ENCODE data around the gene CEP170B. TPM values are rescaled to one million over a fixed set of nuclear protein-coding genes. Genes with fewer than 3 reads are reported as not detected.

CEP170B gene
- total and polyA plus RNA-seq, 2 of the 13 experiments (the other 11 are each of a cell fraction or from before 2014, with no cell fraction given), result 4.3 to 8.8 TPM

DNA sequence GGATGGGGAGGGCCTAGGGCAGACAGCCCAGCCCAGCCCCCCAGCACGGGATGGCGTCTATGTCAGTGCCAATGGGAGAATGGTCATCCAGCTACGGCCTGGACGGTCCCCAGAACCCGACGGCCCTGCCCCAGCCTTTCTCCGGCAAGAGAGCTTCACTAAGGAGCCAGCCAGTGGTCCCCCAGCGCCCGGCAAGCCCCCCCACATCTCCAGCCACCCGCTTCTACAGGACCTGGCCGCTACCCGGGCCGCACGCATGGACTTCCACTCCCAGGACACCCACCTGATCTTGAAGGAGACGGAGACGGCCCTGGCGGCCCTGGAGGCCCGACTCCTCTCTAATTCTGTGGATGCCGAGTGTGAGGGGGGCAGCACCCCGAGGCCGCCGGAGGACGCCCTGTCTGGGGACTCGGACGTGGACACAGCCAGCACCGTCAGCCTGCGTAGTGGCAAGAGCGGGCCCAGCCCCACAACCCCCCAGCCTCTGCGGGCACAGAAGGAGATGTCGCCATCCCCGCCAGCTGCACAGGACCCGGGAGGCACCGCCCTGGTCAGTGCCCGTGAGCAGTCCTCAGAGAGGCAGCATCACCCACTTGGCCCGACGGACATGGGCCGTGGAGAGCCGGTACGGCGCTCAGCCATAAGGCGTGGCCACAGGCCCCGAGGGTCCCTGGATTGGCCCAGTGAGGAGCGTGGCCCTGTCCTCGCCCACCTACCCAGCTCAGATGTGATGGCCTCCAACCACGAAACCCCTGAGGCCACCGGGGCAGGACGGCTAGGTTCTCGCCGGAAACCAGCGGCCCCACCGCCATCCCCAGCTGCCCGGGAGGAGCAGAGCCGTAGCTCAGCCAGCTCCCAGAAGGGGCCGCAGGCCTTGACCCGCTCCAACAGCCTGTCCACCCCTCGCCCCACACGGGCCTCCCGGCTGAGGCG lies 21.9 kb downstream of the CEP170B start:
- Histone ChIP-seq H3K9me3 (ENCODE audit: low read length) (no peaks in the 10 kb centered on the region), H3K36me3 (replicated peaks in 1 of 2; ENCODE audit: control insufficient read depth in 1 of 2, insufficient read depth in 2 of 2, low read length in 2 of 2) (peaks cover 4 to 7% of the 10 kb centered on the region in 2 experiments; a peak in 2 of 5 replicates), H3K27me3 (ENCODE audit: control insufficient read depth in 1 of 2, insufficient read depth in 2 of 2, low read length in 2 of 2) (no peaks in the 10 kb centered on the region), H2AFZ (ENCODE audit: low read length) (no peak overlapping the region), H3K27ac (ENCODE audit: extremely low read length, insufficient read depth, low read length) (no peak overlapping the region), H3K9ac (ENCODE audit: insufficient read depth, low read depth, low read length) (no peak overlapping the region), H3K4me3 (replicated peaks in 1 of 3; ENCODE audit: insufficient read depth in 1 of 3, low read depth in 2 of 3, low read length in 3 of 3) (no peak overlapping the region), H4K20me1 (ENCODE audit: insufficient read depth, low read length) (no peaks in the 10 kb centered on the region), H3K4me1 (ENCODE audit: insufficient read depth, low read length) (no peaks in the 10 kb centered on the region), H3K79me2 (ENCODE audit: insufficient read depth, low read length) (no peaks in the 10 kb centered on the region), H3K4me2 (ENCODE audit: low read depth, low read length) (no peak overlapping the region)
- ChIA-PET POLR2A (interaction anchor here (1.1 kb wide), 1 partner anchor 10 kb away, joined by 3 read pairs; no protein-coding TSS in a partner anchor), CTCF (ENCODE audit: low intra/inter-chr PET ratio, low total read pairs) (no interaction called here)
- 97% methylated on average over 6 of the region's 59 CpGs for WGBS (ENCODE audit: low lambda C conversion rate)
- in situ Hi-C loops (cut with HindIII; ENCODE audit: extremely low pct_ligation_motif_present, low pct_unique_long_range_greater_than_20kb), result no loop called here
- FAIRE-seq (no peak), DNase-seq (ENCODE audit: low spot score) (no peak), ATAC-seq (no peak)
- no TSS peak for BruUV-seq (replicated peaks)
- intact Hi-C loops (cut with micrococcal nuclease; ENCODE audit: unreplicated experiment), result no loop called here
- TF ChIP-seq HNRNPH1 (optimal IDR thresholded peaks at IDR 0.05; ENCODE audit: low read depth, low read length) (no peak), HOXA5 (CRISPR knock-in tag; IDR thresholded peaks at IDR 0.05) (no peak), ZNF761 (CRISPR knock-in tag; conservative IDR thresholded peaks at IDR 0.05) (no peak), MYNN (CRISPR knock-in tag; IDR thresholded peaks at IDR 0.05; ENCODE audit: low read depth) (no peak), NR2F6 (IDR thresholded peaks at IDR 0.05) (no peak), NR2F6 (CRISPR knock-in tag; IDR thresholded peaks at IDR 0.05) (no peak), ZNF550 (CRISPR knock-in tag; IDR thresholded peaks at IDR 0.05; ENCODE audit: borderline replicate concordance) (no peak), TP53 (CRISPR knock-in tag; conservative IDR thresholded peaks at IDR 0.05) (no peak)
